Measurements from ENCODE around the gene ZNF146. TPM values are rescaled to one million over a fixed set of nuclear protein-coding genes. Genes with fewer than 3 reads are reported as not detected.

The ZNF146 gene
- total RNA-seq, 2 donors from 2014 or later: 37.8 to 71.1 TPM

GRCh38 chr19:36257520-36257876, 42.6 kb downstream of the ZNF146 start:
- Histone ChIP-seq H3K4me1 (ENCODE audit: control insufficient read depth in 1 of 2, low read depth in 2 of 2) (no peaks in the 10 kb centered on the region), H3K27me3 (replicated peaks; ENCODE audit: insufficient read depth) (no peaks in the 10 kb centered on the region), H3K9me3 (no peaks in the 10 kb centered on the region), H3K4me3 (peak overlapping the region; percentile 54), H3K27ac (no peak overlapping the region), H3K36me3 (no peaks in the 10 kb centered on the region)
- ATAC-seq (ENCODE audit: insufficient number of reproducible peaks, low FRiP score, low read depth) (no peak), DNase-seq (ENCODE audit: low spot score) (no peak)
- no peak for TF ChIP-seq CTCF (IDR thresholded peaks at IDR 0.05)

GRCh38 chr19:36258028-36258875, 43.3 kb downstream of the ZNF146 start:
- Histone ChIP-seq H3K9me3 (no peaks in the 10 kb centered on the region), H3K27me3 (replicated peaks; ENCODE audit: insufficient read depth) (no peaks in the 10 kb centered on the region), H3K4me3 (no peak overlapping the region), H3K27ac (no peak overlapping the region), H3K36me3 (no peaks in the 10 kb centered on the region), H3K4me1 (ENCODE audit: control insufficient read depth in 1 of 2, low read depth in 2 of 2) (no peaks in the 10 kb centered on the region)
- TF ChIP-seq CTCF (IDR thresholded peaks at IDR 0.05): no peak
- DNase-seq (ENCODE audit: low spot score) (no peak), ATAC-seq (ENCODE audit: insufficient number of reproducible peaks, low FRiP score, low read depth) (no peak)

GRCh38 chr19:36259211-36259610, 44.3 kb downstream of the ZNF146 start:
- Histone ChIP-seq H3K27me3 (replicated peaks; ENCODE audit: insufficient read depth) (no peaks in the 10 kb centered on the region), H3K36me3 (no peaks in the 10 kb centered on the region), H3K4me3 (no peak overlapping the region), H3K9me3 (no peaks in the 10 kb centered on the region), H3K27ac (no peak overlapping the region), H3K4me1 (ENCODE audit: control insufficient read depth in 1 of 2, low read depth in 2 of 2) (no peaks in the 10 kb centered on the region)
- DNase-seq (ENCODE audit: low spot score): no peak
- no peak for TF ChIP-seq CTCF (IDR thresholded peaks at IDR 0.05)
- no peak for ATAC-seq (ENCODE audit: insufficient number of reproducible peaks, low FRiP score, low read depth)

- Histone ChIP-seq H3K36me3 (no peaks in the 10 kb centered on the region), H3K4me1 (ENCODE audit: control insufficient read depth in 1 of 2, low read depth in 2 of 2) (no peaks in the 10 kb centered on the region), H3K9me3 (peaks cover 4% of the 10 kb centered on the region), H3K4me3 (no peak overlapping the region), H3K27me3 (replicated peaks; ENCODE audit: insufficient read depth) (no peaks in the 10 kb centered on the region), H3K27ac (no peak overlapping the region)
- TF ChIP-seq CTCF (IDR thresholded peaks at IDR 0.05): no peak
- ATAC-seq (ENCODE audit: insufficient number of reproducible peaks, low FRiP score, low read depth) (no peak), DNase-seq (ENCODE audit: low spot score) (no peak)
These were observed 50.2 kb downstream of the ZNF146 start for GRCh38 chr19:36265064-36265463.

GRCh38 chr19:36265856-36266374, 51.0 kb downstream of the ZNF146 start:
- DNase-seq (ENCODE audit: low spot score) (no peak), ATAC-seq (ENCODE audit: insufficient number of reproducible peaks, low FRiP score, low read depth) (no peak)
- Histone ChIP-seq H3K4me3 (no peak overlapping the region), H3K27me3 (replicated peaks; ENCODE audit: insufficient read depth) (no peaks in the 10 kb centered on the region), H3K36me3 (no peaks in the 10 kb centered on the region), H3K9me3 (peaks cover 4% of the 10 kb centered on the region), H3K27ac (no peak overlapping the region), H3K4me1 (ENCODE audit: control insufficient read depth in 1 of 2, low read depth in 2 of 2) (no peaks in the 10 kb centered on the region)
- no peak for TF ChIP-seq CTCF (IDR thresholded peaks at IDR 0.05)

Data from thoracic aorta (tissue), 2 donors.